ENCODE measurements around the gene ADCY4.

DNA sequence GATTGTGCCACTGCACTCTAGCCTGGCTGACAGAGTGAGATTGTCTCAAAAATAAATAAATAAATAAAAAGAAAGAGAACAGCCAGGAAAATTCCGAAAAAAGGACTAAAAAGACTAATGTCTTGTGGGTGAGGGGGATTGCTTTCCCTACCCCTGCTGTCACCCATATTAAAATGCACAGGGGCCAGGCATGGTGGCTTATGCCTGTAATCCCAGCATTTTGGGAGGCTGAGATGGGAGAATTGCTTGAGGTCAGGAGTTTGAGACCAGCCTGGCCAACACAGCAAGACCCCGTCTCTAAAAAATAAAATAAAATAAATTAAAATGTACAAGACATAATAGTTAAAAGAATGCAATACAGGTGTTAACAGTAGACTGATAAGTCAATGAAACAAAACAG lies 41.3 kb downstream of the ADCY4 start:
- TF ChIP-seq POLR2A (IDR thresholded peaks at IDR 0.05) (no peak), CTCF (IDR thresholded peaks at IDR 0.05) (no peak)

All from Peyer's patch (tissue), 4 donors.